Suprapubic skin (tissue), 4 donors: Measurements from ENCODE around the gene GLCE.

Experiments used
- EP300 ChIP-seq: sonication (generic); formaldehyde crosslinking; IDR thresholded peaks from one replicate; pipeline ENCODE4 v1.6.1; 2017; ENCODE audit warnings: antibody characterized with exemption
- POLR2A ChIP-seq, 2 donors: fragments of 450-650 bp; IDR thresholded peaks; one replicate each; pipeline ENCODE4 v1.6.1; 2017; ENCODE audit warnings: antibody characterized with exemption in 2 of 2, mild to moderate bottlenecking in 2 of 2, moderate library complexity in 2 of 2
- POLR2AphosphoS5 ChIP-seq, 3 donors: sonication (generic); formaldehyde crosslinking; IDR thresholded peaks; one replicate each; pipeline ENCODE4 v1.6.1; 2017; ENCODE audit warnings: antibody characterized with exemption in 3 of 3
- TF ChIP-seq, protein P1 (sequence below), 2 donors: fragments of 200-600 bp in 1 of 2; fragments of 450-650 bp in 1 of 2; sonication (generic) in 1 of 2; IDR thresholded peaks; one replicate each; pipeline ENCODE4 v1.5.1; 2016 to 2019; ENCODE audit warnings: antibody characterized with exemption in 2 of 2, mild to moderate bottlenecking in 1 of 2, moderate library complexity in 1 of 2

- TF ChIP-seq, protein P1, sequence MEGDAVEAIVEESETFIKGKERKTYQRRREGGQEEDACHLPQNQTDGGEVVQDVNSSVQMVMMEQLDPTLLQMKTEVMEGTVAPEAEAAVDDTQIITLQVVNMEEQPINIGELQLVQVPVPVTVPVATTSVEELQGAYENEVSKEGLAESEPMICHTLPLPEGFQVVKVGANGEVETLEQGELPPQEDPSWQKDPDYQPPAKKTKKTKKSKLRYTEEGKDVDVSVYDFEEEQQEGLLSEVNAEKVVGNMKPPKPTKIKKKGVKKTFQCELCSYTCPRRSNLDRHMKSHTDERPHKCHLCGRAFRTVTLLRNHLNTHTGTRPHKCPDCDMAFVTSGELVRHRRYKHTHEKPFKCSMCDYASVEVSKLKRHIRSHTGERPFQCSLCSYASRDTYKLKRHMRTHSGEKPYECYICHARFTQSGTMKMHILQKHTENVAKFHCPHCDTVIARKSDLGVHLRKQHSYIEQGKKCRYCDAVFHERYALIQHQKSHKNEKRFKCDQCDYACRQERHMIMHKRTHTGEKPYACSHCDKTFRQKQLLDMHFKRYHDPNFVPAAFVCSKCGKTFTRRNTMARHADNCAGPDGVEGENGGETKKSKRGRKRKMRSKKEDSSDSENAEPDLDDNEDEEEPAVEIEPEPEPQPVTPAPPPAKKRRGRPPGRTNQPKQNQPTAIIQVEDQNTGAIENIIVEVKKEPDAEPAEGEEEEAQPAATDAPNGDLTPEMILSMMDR (IDR thresholded peaks at IDR 0.05): no peak
- TF ChIP-seq POLR2A (IDR thresholded peaks at IDR 0.05) (no peak), EP300 (no peak), POLR2AphosphoS5 (IDR thresholded peaks at IDR 0.05) (no peak)
These were observed 843 bp downstream of the GLCE start for GRCh38 chr15:69161079-69161877.
